Activated CD4-positive, alpha-beta T cell treated with anti-CD3 and anti-CD28 coated beads, Interleukin-2, amount 50 U/mL, for 1 hour (primary cell): ENCODE results near the gene DENND2A.
A peak's percentile ranks its signal among the peaks of the same experiment; 100 is the strongest.

Experiments
- DNase-seq: peaks from one replicate; pipeline ENCODE4 v3.0.0-alpha.2; 2020

The DENND2A gene

GRCh38 chr7:140495514-140496097 lies 145.0 kb downstream of the DENND2A start:
- no peak for DNase-seq

GRCh38 chr7:140494867-140495266 lies 145.7 kb downstream of the DENND2A start:
- no peak for DNase-seq

GRCh38 chr7:140489026-140489359 lies 151.6 kb downstream of the DENND2A start:
- DNase-seq, result no peak

GRCh38 chr7:140485500-140486265 lies 154.9 kb downstream of the DENND2A start:
- DNase-seq, result no peak

- DNase-seq, result no peak
Measured at GRCh38 chr7:140484951-140485499, 155.6 kb downstream of the DENND2A start.

GRCh38 chr7:140484479-140484878 lies 156.1 kb downstream of the DENND2A start:
- no peak for DNase-seq

GRCh38 chr7:140479739-140480084 lies 160.9 kb downstream of the DENND2A start:
- no peak for DNase-seq

GRCh38 chr7:140479062-140479738 lies 161.4 kb downstream of the DENND2A start, which contains the start of gene MKRN1:
TSS of gene MKRN1 (minus strand) at chr7:140479505. CDS start at chr7:140479344, 161 bp downstream.
- peak; percentile 92 for DNase-seq

- DNase-seq, result peak; percentile 35
Measured at GRCh38 chr7:140478246-140479061, 162.2 kb downstream of the DENND2A start.

GRCh38 chr7:140476698-140477261 lies 163.8 kb downstream of the DENND2A start:
- no peak for DNase-seq

GRCh38 chr7:140475747-140476333 lies 164.8 kb downstream of the DENND2A start:
- peak; percentile 46 for DNase-seq
